Esophagus muscularis mucosa (tissue), 4 donors: ENCODE results near the gene BSND. TPM values are rescaled to one million over a fixed set of nuclear protein-coding genes. Genes with fewer than 3 reads are reported as not detected.

ENCODE experiments used
- DNase-seq: peaks from one replicate; pipeline ENCODE4 v3.0.0-alpha.2; 2017; ENCODE audit errors: extremely low spot score
- H3K27ac ChIP-seq, 4 donors: fragments of 200-600 bp; sonication (generic); replicated peaks in 1 of 4; 1 replicate in 3 of 4; 2 replicates in 1 of 4; pipeline ENCODE4 v1.5.1; 2016 to 2019; ENCODE audit warnings: mild to moderate bottlenecking in 1 of 4
- H3K27me3 ChIP-seq, 4 donors: fragments of 200-600 bp; sonication (generic); one replicate each; pipeline versions ENCODE4 v1.5.1 to v1.6.0; 2016 to 2019
- H3K36me3 ChIP-seq, 4 donors: fragments of 200-600 bp; sonication (generic); one replicate each; pipeline ENCODE4 v1.5.1; 2016 to 2019
- H3K4me1 ChIP-seq, 4 donors: fragments of 200-600 bp; sonication (generic); one replicate each; pipeline ENCODE4 v1.5.1; 2016 to 2019
- H3K4me3 ChIP-seq, 4 donors: fragments of 200-600 bp; sonication (generic); 1 replicate in 2 of 4; 2 replicates in 2 of 4; pipeline ENCODE4 v1.5.1; 2016 to 2019; ENCODE audit warnings: mild to moderate bottlenecking in 4 of 4, moderate library complexity in 1 of 4
- H3K9me3 ChIP-seq, 4 donors: fragments of 200-600 bp; sonication (generic); 1 replicate in 3 of 4; 2 replicates in 1 of 4; pipeline ENCODE4 v1.5.1; 2016 to 2019
- EP300 ChIP-seq: sonication (generic); formaldehyde crosslinking; IDR thresholded peaks from one replicate; pipeline ENCODE4 v1.6.1; 2017; ENCODE audit warnings: antibody characterized with exemption
- POLR2A ChIP-seq: fragments of 450-650 bp; IDR thresholded peaks from one replicate; pipeline ENCODE4 v1.6.1; 2017; ENCODE audit warnings: antibody characterized with exemption, moderate library complexity, mild to moderate bottlenecking, low read depth
- POLR2AphosphoS5 ChIP-seq, 2 donors: sonication (generic); formaldehyde crosslinking; IDR thresholded peaks; one replicate each; pipeline ENCODE4 v1.6.1; 2017; ENCODE audit warnings: antibody characterized with exemption in 2 of 2
- WGBS: methylation state at CpG from one replicate; pipeline ENCODE4 v1.1.5; 2018; 5-methylcytosine and 5-hydroxymethylcytosine counted together
- intact Hi-C: fragments of 100-400 bp; cut with DNase I; formaldehyde crosslinking; loops from one replicate; pipeline ENCODE4 v1.15.1; 2023
- total RNA-seq, 4 donors: library from RNA; depleted of rRNA; stranded (reverse); fragments of >200 nt; gene quantifications; one replicate each; pipeline versions ENCODE4 v1.1.0 to v1.2.1, GENCODE V29; 2016
- TF ChIP-seq, protein P1 (sequence below), 3 experiments: fragments of 200-600 bp in 2 of 3; fragments of 450-650 bp in 1 of 3; sonication (generic) in 2 of 3; IDR thresholded peaks; one replicate each; pipeline ENCODE4 v1.5.1; 2017 to 2019; ENCODE audit warnings: antibody characterized with exemption in 3 of 3, mild to moderate bottlenecking in 2 of 3, moderate library complexity in 1 of 3

The BSND gene
- total RNA-seq, 4 donors from 2014 or later, result not detected

DNA sequence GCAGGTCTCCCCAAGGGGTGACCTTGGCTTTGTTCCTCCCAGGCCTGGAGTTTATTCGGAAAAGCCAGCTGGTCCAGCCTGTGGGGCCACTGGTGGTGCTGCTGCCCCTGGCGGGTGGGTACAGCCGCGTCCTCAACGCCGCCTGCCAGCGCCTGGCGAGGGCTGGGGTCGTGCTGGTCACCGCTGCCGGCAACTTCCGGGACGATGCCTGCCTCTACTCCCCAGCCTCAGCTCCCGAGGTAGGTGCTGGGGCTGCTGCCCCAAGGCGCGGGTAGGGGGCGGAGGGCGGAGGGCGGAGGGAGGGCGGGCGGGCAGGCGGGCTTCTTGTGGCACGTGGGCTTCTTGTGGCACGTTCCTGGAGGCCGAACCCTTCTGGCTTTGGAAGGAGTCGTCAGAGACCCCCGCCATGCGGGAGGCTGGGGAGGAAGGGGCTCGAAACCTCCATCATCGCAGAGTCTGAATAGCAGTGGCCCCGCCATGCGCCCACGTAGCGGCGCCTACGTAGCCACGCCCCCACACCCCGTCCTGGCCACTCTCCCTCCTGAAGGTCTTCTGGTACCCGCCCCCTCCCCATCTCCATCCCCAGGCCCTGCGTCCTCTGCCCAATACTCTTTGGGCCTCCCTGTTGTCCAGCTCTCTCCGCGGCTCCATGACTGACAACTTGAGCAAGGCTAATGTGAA, 57.4 kb downstream of the BSND start:
- WGBS, result 90% methylated on average over 31 of the region's 42 CpGs
- H3K36me3 ChIP-seq, result no peaks in the 10 kb centered on the region
- no peaks in the 10 kb centered on the region for H3K9me3 ChIP-seq
- TF ChIP-seq POLR2A, result no peak
- no peak for TF ChIP-seq POLR2AphosphoS5 (IDR thresholded peaks at IDR 0.05)
- TF ChIP-seq, protein P1, sequence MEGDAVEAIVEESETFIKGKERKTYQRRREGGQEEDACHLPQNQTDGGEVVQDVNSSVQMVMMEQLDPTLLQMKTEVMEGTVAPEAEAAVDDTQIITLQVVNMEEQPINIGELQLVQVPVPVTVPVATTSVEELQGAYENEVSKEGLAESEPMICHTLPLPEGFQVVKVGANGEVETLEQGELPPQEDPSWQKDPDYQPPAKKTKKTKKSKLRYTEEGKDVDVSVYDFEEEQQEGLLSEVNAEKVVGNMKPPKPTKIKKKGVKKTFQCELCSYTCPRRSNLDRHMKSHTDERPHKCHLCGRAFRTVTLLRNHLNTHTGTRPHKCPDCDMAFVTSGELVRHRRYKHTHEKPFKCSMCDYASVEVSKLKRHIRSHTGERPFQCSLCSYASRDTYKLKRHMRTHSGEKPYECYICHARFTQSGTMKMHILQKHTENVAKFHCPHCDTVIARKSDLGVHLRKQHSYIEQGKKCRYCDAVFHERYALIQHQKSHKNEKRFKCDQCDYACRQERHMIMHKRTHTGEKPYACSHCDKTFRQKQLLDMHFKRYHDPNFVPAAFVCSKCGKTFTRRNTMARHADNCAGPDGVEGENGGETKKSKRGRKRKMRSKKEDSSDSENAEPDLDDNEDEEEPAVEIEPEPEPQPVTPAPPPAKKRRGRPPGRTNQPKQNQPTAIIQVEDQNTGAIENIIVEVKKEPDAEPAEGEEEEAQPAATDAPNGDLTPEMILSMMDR (IDR thresholded peaks at IDR 0.05), result no peak
- no peak for TF ChIP-seq EP300
- H3K4me3 ChIP-seq, result no peak overlapping the region
- no peaks in the 10 kb centered on the region for H3K27me3 ChIP-seq
- peaks cover 0 to 6% (median 5%) of the 10 kb centered on the region in 4 donors for H3K4me1 ChIP-seq
- intact Hi-C loops, result no loop called here
- DNase-seq, result no peak
- no peak overlapping the region for H3K27ac ChIP-seq

DNA sequence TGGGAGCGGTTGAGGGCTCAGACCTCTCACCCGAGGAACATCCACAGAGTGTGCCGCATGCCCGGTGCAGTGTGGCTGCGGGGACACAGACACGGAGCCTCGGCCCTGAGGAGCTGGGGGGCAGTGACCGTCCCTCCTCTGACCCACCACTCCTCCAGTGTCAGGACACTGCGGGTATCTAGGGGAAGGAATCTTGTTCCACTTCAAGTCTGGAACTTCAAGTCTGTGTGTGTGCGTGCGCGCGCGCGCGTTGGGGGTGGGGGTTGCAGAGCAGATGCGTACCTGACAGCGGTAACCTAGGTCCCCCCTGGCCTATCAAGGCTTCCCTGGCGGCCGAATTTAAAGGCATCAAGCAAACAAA, 57.9 kb downstream of the BSND start:
- WGBS, result 94% methylated on average over 12 of the region's 20 CpGs
- DNase-seq, result no peak
- intact Hi-C loops, result no loop called here

GRCh38 chr1:55057270-55057955, 58.7 kb downstream of the BSND start:
- intact Hi-C loops, result no loop called here
- Histone ChIP-seq H3K27me3 (no peaks in the 10 kb centered on the region), H3K4me3 (no peak overlapping the region), H3K9me3 (no peaks in the 10 kb centered on the region), H3K4me1 (peaks cover 2 to 19% (median 18%) of the 10 kb centered on the region in 4 donors), H3K27ac (no peak overlapping the region), H3K36me3 (no peaks in the 10 kb centered on the region)
- 92% methylated on average over 9 of the region's 15 CpGs for WGBS
- TF ChIP-seq EP300 (no peak), POLR2A (no peak)
- TF ChIP-seq, protein P1 (IDR thresholded peaks at IDR 0.05), result no peak
- no peak for DNase-seq

More for the DNA sequence above, 57.9 kb downstream of the BSND start:
- H3K36me3 ChIP-seq, result no peaks in the 10 kb centered on the region
- H3K9me3 ChIP-seq, result no peaks in the 10 kb centered on the region
- no peak overlapping the region for H3K4me3 ChIP-seq
- TF ChIP-seq POLR2AphosphoS5 (IDR thresholded peaks at IDR 0.05), result no peak
- TF ChIP-seq EP300, result no peak
- TF ChIP-seq POLR2A, result no peak
- TF ChIP-seq, protein P1 (IDR thresholded peaks at IDR 0.05), result no peak
- no peaks in the 10 kb centered on the region for H3K27me3 ChIP-seq
- H3K27ac ChIP-seq, result no peak overlapping the region
- peaks cover 0 to 11% (median 10%) of the 10 kb centered on the region in 4 donors for H3K4me1 ChIP-seq

- Histone ChIP-seq H3K9me3 (no peaks in the 10 kb centered on the region), H3K36me3 (no peaks in the 10 kb centered on the region), H3K27me3 (no peaks in the 10 kb centered on the region), H3K4me1 (peaks cover 2 to 25% (median 22%) of the 10 kb centered on the region in 4 donors), H3K4me3 (no peak overlapping the region), H3K27ac (no peak overlapping the region)
- intact Hi-C loops, result no loop called here
- DNase-seq, result no peak
- WGBS, result 87% methylated on average over 3 of the region's 6 CpGs
- TF ChIP-seq, protein P1 (IDR thresholded peaks at IDR 0.05), result no peak
- TF ChIP-seq EP300, result no peak
- no peak for TF ChIP-seq POLR2AphosphoS5 (IDR thresholded peaks at IDR 0.05)
- no peak for TF ChIP-seq POLR2A
Observed at GRCh38 chr1:55057956-55058298, 59.2 kb downstream of the BSND start.
